ENCODE measurements around the gene RNFT2. TPM values are rescaled to one million over a fixed set of nuclear protein-coding genes. Genes with fewer than 3 reads are reported as not detected.

The RNFT2 gene
- total RNA-seq, 1 experiment from 2014 or later: 27.7 TPM

DNA sequence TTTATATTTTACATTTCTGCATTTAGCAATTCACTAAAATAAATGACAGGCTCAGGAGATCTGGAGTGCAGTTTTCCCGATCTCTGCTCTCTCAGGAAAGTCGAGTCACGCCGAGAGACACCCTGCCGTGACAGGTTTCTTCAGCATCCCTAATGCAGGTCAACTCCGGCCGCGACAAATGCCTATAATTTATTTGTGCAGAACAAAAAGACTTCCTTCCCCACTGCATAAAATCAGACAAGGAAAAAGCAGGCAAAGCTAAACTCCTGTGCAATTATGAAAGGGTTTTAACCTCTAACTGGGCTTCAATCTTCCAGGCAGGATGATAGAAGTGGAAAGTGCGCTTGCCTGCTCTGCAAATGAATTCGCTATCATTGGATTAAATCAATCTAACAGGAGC lies 28.3 kb upstream of the RNFT2 start (continued):
- TF ChIP-seq, protein P1, sequence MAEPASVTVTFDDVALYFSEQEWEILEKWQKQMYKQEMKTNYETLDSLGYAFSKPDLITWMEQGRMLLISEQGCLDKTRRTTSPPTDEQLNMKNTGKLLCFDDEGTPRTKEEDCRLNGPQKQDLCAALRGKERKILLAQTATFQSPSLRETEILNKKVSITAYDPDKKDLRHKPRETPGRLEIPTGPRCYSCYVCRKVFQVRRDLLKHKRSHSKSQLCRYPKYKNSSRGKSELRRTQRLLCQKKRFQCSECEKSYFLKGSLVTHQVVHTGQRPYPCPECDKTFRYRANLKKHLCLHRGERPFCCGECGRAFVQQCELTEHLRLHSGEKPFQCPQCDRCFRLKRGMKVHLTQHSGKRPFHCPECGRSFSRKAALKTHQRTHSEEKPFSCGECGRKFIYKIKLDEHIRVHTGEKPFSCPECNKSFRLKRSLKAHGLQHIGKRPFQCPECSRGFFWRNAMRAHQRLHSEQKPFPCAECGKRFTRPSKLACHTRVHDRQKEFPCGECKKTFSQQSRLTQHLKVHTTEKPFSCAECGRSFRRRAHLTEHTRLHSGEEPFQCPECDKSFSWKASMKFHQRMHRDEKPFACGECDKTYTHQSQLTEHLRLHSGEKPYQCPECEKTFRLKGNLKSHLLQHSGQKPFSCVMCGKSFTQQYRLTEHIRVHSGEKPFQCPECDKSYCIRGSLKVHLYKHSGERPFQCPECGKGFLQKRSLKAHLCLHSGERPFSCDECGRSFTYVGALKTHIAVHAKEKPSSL (CRISPR knock-in tag; conservative IDR thresholded peaks at IDR 0.05): no peak
- TF ChIP-seq PREB (CRISPR knock-in tag; IDR thresholded peaks at IDR 0.05; ENCODE audit: borderline replicate concordance): no peak
- TF ChIP-seq ZNF232 (CRISPR knock-in tag; IDR thresholded peaks at IDR 0.05): no peak
- TF ChIP-seq ERG (CRISPR knock-in tag; IDR thresholded peaks at IDR 0.05): no peak
- TF ChIP-seq, protein P2, sequence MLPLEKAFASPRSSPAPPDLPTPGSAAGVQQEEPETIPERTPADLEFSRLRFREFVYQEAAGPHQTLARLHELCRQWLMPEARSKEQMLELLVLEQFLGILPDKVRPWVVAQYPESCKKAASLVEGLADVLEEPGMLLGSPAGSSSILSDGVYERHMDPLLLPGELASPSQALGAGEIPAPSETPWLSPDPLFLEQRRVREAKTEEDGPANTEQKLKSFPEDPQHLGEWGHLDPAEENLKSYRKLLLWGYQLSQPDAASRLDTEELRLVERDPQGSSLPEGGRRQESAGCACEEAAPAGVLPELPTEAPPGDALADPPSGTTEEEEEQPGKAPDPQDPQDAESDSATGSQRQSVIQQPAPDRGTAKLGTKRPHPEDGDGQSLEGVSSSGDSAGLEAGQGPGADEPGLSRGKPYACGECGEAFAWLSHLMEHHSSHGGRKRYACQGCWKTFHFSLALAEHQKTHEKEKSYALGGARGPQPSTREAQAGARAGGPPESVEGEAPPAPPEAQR (CRISPR knock-in tag; IDR thresholded peaks at IDR 0.05): no peak

- Mint-ChIP-seq H3K4me3 (no peak overlapping the region), H3K4me1 (peaks cover 8% of the 10 kb centered on the region; the same call in 1 of the 2 replicates), H3K27me3 (ENCODE audit: low read depth) (peaks cover 7% of the 10 kb centered on the region), H3K9me3 (no peaks in the 10 kb centered on the region), H3K36me3 (peaks cover 5% of the 10 kb centered on the region), H3K27ac (peak overlapping the region; percentile 57; the same call in 1 of the 2 replicates)
- ChIA-PET POLR2A (no interaction called here), CTCF (interaction anchor here (0.6 to 1.5 kb wide), 2 partner anchors 23 to 49 kb away, joined by 3 to 6 read pairs; no protein-coding TSS in a partner anchor)
- DNase-seq (ENCODE audit: low spot score) (no peak), ATAC-seq (no peak)
- TF ChIP-seq CDX4 (CRISPR knock-in tag; IDR thresholded peaks at IDR 0.05; ENCODE audit: borderline replicate concordance) (no peak), ZNF263 (CRISPR knock-in tag; IDR thresholded peaks at IDR 0.05; ENCODE audit: low read depth) (no peak)
- TF ChIP-seq, protein P1 (CRISPR knock-in tag; conservative IDR thresholded peaks at IDR 0.05): no peak
Observed at GRCh38 chr12:116710370-116711150, 27.6 kb upstream of the RNFT2 start.

DNA sequence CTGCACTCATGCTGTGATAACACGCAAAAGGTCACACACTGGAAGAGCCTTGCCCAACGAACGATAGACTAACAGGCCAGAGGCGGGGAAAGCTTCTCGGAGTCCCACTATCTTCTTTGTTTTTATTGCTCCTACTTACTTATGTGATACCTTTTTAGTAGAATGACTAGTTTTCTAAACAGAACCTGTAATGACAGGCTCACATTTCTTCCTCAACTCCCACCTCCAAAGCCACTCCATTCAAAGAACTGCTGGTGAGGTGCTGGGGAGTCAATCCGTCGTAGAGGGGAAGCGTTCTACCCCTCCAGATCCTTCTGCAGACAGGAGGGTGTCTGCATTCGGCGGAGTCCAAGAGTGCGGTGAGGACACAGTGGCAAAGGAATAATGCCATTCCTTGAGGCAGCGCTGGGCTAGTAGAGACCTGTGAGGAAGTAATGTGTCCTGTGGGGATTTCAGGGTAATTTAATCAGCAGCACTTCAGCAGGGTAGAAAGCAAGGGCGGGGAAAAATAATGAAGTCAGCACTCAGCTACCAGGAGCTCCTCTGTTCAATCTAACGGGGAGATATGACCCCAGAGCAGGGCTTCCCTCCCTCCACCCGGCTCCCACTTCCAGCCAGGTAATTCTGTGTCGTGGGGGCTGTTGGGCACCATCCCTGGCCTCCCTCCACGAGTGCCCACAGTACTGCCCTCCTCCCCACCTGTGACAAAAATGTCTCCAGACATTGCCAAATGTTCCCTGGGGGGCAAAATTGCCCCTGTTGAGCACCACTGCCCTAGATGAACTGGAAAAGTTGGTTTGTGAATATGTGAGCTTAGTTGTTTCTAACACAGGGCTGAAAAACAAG lies 25.4 kb upstream of the RNFT2 start:
- Mint-ChIP-seq H3K9me3 (no peaks in the 10 kb centered on the region), H3K27me3 (ENCODE audit: low read depth) (peaks cover 7% of the 10 kb centered on the region), H3K36me3 (peaks cover 21% of the 10 kb centered on the region), H3K27ac (peak overlapping the region; percentile 56; the same call in 1 of the 2 replicates), H3K4me1 (peaks cover 10% of the 10 kb centered on the region), H3K4me3 (no peak overlapping the region)
- DNase-seq (ENCODE audit: low spot score) (no peak), ATAC-seq (no peak)
- CTCF ChIA-PET: interaction anchor here (0.5 kb wide), 1 partner anchor 115 kb away, joined by 3 read pairs; no protein-coding TSS in a partner anchor
- POLR2A ChIA-PET: no interaction called here
- TF ChIP-seq ZNF121 (CRISPR knock-in tag; IDR thresholded peaks at IDR 0.05) (no peak), ATF1 (CRISPR knock-in tag; IDR thresholded peaks at IDR 0.05) (no peak), ERG (CRISPR knock-in tag; IDR thresholded peaks at IDR 0.05) (no peak), FOXP4 (CRISPR knock-in tag; IDR thresholded peaks at IDR 0.05) (no peak)
- TF ChIP-seq, protein P3, sequence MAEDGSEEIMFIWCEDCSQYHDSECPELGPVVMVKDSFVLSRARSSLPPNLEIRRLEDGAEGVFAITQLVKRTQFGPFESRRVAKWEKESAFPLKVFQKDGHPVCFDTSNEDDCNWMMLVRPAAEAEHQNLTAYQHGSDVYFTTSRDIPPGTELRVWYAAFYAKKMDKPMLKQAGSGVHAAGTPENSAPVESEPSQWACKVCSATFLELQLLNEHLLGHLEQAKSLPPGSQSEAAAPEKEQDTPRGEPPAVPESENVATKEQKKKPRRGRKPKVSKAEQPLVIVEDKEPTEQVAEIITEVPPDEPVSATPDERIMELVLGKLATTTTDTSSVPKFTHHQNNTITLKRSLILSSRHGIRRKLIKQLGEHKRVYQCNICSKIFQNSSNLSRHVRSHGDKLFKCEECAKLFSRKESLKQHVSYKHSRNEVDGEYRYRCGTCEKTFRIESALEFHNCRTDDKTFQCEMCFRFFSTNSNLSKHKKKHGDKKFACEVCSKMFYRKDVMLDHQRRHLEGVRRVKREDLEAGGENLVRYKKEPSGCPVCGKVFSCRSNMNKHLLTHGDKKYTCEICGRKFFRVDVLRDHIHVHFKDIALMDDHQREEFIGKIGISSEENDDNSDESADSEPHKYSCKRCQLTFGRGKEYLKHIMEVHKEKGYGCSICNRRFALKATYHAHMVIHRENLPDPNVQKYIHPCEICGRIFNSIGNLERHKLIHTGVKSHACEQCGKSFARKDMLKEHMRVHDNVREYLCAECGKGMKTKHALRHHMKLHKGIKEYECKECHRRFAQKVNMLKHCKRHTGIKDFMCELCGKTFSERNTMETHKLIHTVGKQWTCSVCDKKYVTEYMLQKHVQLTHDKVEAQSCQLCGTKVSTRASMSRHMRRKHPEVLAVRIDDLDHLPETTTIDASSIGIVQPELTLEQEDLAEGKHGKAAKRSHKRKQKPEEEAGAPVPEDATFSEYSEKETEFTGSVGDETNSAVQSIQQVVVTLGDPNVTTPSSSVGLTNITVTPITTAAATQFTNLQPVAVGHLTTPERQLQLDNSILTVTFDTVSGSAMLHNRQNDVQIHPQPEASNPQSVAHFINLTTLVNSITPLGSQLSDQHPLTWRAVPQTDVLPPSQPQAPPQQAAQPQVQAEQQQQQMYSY (CRISPR knock-in tag; IDR thresholded peaks at IDR 0.05): no peak
